Thyroid gland (tissue), 4 donors: ENCODE data around the gene OR10H3.

Experiments used
- POLR2A ChIP-seq, 2 donors: fragments of 450-650 bp; IDR thresholded peaks; one replicate each; pipeline ENCODE4 v1.6.1; 2017; ENCODE audit warnings: antibody characterized with exemption in 2 of 2, mild to moderate bottlenecking in 2 of 2, moderate library complexity in 1 of 2
- TF ChIP-seq, protein P1 (sequence below), 6 experiments: fragments of 200-600 bp in 3 of 6; fragments of 450-650 bp in 3 of 6; sonication (generic) in 3 of 6; IDR thresholded peaks; one replicate each; pipeline ENCODE4 v1.5.1; 2016 to 2019; ENCODE audit warnings: antibody characterized with exemption in 6 of 6, mild to moderate bottlenecking in 2 of 6, inconsistent platforms in 1 of 6, moderate library complexity in 1 of 6

DNA sequence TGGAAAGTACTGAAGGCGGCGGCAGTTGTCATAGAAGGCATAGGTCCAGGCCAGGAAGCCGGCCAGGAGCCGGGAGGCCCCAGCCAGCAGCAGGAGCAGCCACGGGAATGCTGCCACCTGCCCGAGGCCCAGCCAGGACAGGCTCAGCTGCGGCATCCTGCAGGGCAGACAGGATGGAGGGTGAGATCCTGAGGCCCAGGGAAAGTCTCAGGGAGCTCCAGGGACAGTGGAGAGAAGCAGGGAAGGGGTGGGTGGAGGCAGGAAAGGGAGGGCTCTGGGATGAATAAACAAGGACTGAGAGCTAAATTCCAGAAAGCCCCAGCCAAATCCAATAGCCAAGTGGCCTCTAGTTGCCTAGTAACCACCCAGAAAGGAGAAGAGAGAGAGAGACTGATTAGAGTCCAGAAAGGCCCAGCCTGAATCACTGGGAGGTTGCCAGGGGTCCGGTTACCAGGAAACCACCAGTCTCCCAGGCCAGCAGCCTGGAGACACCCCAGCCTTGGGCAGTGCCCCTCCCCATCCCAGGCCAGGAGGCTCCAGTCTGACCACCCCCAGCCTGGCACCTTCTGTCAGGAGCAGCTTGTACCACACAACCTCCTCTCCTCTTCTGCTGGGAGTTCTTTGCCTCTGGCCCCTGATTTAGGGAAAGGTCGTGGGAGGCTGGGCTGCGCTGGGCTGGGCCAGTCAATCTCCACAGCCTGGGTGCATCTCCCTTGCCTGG is 42.1 kb downstream of the OR10H3 start:
- TF ChIP-seq POLR2A (IDR thresholded peaks at IDR 0.05), result no peak
- TF ChIP-seq, protein P1, sequence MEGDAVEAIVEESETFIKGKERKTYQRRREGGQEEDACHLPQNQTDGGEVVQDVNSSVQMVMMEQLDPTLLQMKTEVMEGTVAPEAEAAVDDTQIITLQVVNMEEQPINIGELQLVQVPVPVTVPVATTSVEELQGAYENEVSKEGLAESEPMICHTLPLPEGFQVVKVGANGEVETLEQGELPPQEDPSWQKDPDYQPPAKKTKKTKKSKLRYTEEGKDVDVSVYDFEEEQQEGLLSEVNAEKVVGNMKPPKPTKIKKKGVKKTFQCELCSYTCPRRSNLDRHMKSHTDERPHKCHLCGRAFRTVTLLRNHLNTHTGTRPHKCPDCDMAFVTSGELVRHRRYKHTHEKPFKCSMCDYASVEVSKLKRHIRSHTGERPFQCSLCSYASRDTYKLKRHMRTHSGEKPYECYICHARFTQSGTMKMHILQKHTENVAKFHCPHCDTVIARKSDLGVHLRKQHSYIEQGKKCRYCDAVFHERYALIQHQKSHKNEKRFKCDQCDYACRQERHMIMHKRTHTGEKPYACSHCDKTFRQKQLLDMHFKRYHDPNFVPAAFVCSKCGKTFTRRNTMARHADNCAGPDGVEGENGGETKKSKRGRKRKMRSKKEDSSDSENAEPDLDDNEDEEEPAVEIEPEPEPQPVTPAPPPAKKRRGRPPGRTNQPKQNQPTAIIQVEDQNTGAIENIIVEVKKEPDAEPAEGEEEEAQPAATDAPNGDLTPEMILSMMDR (IDR thresholded peaks at IDR 0.05), result no peak
